T-helper 1 cell (primary cell): ENCODE data around the gene DDX60.
"Not testable (repeated sequence)": the region's sequence is repeated elsewhere in the genome, so short reads cannot be mapped to it uniquely, and the experiment has no call there.

ENCODE experiments used
- DNase-seq, 5 donors: peaks; one replicate each; pipeline ENCODE4 v3.0.0-alpha.2; 2012 to 2020

Gene DDX60

DNA sequence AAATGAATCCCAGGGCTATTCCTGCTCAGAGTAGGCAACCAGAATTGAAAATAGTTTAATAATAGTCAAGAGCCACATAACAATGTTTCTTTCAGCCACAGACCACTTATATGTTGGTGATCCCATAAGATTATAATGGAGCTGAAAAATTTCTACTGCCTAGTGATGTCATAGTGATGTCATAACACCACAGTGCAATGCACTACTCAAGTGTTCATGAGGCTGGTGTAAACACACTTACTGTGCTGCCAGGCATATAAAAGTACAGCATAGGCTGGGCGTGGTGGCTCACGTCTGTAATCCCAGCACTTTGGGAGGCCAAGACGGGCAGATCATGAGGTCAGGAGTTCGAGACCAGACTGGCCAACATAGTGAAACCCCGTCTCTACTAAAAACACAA lies 15.1 kb downstream of the DDX60 start:
- DNase-seq: not testable (repeated sequence)

DNA sequence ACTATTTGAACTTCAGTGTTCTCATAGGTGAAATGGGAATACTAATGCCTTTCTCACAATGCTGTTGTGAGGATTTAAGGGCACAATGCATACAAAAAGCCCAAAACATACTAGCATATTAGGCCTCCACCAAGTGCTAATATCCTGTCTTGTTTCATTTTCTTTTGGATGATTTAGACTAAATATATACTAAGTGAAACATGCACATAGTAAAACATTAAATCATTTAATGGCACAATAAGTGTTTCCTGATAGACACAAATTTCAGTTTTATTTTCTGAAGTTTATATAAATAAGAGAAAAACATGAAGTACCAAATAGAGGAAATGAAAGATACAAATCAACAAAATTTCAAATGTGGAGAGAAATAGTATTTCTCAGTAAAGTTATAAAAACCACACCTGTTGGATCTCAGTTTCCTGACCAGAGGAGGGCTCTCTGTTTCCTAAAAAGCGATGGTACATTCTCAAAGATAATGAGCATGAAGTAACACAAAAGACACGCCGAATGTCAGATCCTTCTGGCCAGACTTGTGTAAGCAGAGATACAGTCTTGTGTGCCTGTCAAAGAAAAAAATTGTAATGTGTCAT lies 25.1 kb downstream of the DDX60 start:
- no peak for DNase-seq

DNA sequence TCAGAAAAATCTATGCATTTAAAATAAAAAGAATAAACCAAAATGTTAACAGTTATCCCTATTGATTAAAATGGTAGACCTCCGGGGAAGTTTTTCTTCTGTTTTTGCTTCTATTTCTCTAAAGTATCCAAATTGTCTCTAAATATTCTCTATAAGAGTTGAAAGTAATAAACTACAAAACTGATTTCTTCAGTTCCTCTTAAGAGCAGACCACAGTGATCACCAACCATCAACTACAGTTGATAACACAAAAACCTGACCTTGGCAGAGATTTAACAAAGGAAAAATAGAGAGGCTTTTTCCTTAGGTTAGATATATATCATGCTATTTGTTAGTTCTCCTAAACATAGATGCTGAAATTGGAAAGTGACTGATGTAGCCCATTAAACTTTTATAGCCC lies 27.3 kb downstream of the DDX60 start:
- no peak for DNase-seq

DNA sequence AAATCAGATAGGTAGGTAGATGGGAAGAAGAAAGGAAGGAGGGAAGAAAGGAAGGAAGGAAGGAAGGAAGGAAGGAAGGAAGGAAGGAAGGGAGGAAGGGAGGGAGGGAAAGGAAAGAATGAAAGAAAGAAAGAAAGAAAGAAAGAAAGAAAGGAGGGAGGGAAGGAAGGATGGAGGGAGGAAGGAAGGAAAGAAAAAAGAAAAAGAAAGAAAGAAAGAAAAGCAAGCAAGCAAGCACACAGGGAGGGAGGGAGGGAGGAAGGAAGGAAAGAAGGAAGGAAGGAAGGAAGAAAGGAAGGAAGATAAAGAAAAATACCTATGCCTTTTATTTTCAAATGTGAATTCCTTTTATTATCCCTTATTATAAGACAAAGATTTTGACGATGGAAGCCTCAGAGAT lies 32.7 kb downstream of the DDX60 start:
- not testable (repeated sequence) for DNase-seq

- no peak for DNase-seq
Observed at GRCh38 chr4:168279556-168279955, 39.0 kb downstream of the DDX60 start.

- no peak for DNase-seq
Observed at GRCh38 chr4:168275836-168276235, 42.7 kb downstream of the DDX60 start.

GRCh38 chr4:168274871-168275270 lies 43.7 kb downstream of the DDX60 start:
- DNase-seq: no peak

DNA sequence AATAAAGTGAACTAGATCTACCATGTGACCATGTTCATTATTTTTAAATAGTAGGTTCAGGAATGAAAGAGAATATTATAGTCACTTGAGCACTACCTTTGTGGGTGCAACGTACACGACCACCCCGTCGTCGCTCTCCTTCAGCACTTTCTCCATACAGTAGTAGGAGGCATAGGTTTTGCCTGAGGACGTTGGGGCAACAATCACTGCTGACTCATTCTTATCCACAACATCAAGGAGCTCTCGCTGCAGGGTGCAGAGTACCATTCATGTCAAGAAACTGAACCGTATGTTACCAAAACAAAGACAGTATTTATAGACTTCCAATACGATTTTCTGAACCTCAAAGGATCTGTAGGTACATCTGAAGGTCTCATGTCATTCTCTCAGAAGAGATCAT lies 44.7 kb downstream of the DDX60 start:
- DNase-seq: no peak

GRCh38 chr4:168272488-168272887 lies 46.1 kb downstream of the DDX60 start:
- DNase-seq: no peak

GRCh38 chr4:168269896-168270295 lies 48.7 kb downstream of the DDX60 start:
- no peak for DNase-seq

GRCh38 chr4:168265327-168265726 lies 53.2 kb downstream of the DDX60 start:
- no peak for DNase-seq

- no peak for DNase-seq
Observed at GRCh38 chr4:168264903-168265302, 53.6 kb downstream of the DDX60 start.

- no peak for DNase-seq
Observed at GRCh38 chr4:168263039-168263438, 55.5 kb downstream of the DDX60 start.

GRCh38 chr4:168259096-168259495 lies 59.5 kb downstream of the DDX60 start:
- DNase-seq: no peak

- no peak for DNase-seq
Observed at GRCh38 chr4:168257768-168258167, 60.8 kb downstream of the DDX60 start.

GRCh38 chr4:168248176-168248710 lies 70.3 kb downstream of the DDX60 start:
- DNase-seq: no peak

DNA sequence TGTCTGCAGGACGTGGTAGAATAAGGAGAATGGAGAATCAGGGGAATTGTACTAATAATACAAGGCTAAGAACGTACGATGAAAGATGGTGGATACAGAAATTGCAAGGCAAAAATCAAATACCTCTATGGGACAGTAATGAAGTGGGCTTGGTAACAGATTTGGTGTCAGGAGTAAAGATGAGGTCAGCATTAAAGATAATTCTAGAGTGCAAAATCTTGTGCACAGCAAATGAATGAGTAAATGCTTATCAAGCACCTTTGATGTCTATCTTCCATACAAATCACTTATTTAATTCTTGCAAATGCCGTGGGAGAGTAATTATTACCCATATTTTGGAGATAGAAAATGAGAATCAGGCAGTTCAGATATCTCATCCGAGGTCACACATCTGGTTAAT lies 70.9 kb downstream of the DDX60 start:
- DNase-seq: no peak

DNA sequence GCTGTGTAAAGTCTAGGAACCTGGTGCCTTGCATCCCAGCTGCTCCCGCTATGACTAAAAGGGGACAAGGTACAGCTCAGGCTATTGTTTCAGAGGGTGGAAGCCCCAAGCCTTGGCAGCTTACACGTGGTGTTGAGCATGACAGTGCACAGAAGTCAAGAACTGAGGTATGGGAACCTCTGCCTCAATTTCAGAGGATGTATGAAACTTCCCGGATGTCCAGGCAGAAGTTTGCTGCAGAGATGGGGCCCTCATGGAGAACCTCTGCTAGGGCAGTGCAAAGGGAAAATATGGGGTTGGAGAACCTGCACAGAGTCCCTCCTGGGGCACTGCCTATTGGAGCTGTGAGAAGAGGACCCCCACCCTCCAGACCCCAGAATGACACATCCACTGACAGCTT lies 76.6 kb downstream of the DDX60 start:
- no peak for DNase-seq

GRCh38 chr4:168240821-168241220 lies 77.7 kb downstream of the DDX60 start:
- DNase-seq: no peak

DNA sequence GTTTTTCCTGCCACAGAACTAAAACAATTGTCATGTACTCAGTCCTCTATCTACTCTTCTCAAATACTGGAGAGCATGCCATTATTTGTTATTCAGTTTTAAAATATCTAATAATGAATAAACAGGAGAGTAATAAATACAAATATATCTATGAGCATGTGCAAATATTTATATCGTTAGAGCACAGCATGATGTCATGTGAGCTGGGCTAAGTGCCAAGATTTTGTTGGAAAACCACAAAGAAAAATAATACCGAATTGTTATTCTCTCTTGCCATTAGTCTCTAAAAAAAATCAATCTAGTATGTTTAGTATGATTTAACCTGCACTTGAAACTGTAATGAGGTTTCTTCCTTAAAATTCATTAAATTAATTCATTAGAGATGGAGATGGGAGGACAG lies 97.3 kb downstream of the DDX60 start:
- DNase-seq: no peak

DNA sequence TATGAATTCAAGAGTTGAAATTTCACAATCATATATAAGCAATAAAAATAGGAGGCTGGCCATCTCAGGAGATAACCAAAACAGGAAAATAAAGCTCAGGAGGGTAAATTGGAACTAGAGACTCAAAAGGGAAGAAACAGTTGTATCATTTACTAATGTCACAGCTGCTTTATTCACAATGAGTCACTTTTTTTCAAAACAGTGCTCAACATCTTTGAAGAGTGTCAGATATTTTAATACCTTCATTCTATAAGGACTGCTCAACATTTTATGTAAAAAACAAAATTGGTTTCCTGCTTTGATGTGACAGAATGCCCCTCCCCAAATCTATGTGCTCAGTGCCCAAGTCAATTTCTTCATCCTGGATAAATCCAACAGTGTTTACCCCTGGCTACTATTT lies 97.7 kb downstream of the DDX60 start:
- DNase-seq: no peak

DNA sequence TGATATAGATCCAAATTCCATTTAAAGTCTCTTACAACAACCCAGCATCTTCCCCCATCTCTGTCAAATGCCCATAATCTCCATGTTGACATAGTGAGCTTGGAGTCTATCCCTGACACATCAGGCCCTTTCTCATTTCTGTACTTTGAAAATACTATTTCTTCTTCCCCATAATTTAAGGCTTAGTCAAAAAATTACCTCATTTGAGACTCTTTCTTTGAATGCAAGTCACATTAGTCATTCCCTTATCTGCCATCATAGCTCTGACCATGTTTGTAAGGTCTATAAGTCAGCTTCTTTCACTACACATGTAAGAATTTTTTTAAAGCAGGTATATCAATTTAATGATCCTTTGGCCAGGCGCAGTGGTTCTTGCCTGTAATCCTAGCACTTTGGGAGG lies 99.9 kb downstream of the DDX60 start:
- peak in 1 of 5 donors; percentile 0 for DNase-seq

DNA sequence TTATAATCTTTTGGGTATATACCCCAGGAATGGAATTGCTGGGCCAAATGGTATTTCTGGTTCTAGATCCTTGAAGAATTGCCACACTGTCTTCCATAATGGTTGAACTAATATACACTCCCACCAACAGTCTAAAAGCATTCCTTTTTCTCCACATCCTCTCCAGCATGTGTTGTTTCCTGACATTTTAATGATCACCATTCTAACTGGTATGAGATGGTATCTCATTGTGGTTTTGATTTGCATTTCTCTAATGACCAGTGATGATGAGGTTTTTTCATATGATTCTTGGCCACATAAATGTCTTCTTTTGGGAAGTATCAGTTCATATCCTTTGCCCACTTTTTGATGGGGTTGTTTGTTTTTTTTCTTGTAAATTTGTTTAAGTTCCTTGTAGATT lies 105.0 kb downstream of the DDX60 start:
- not testable (repeated sequence) for DNase-seq

GRCh38 chr4:168212656-168213055 lies 105.9 kb downstream of the DDX60 start:
- DNase-seq: no peak

DNA sequence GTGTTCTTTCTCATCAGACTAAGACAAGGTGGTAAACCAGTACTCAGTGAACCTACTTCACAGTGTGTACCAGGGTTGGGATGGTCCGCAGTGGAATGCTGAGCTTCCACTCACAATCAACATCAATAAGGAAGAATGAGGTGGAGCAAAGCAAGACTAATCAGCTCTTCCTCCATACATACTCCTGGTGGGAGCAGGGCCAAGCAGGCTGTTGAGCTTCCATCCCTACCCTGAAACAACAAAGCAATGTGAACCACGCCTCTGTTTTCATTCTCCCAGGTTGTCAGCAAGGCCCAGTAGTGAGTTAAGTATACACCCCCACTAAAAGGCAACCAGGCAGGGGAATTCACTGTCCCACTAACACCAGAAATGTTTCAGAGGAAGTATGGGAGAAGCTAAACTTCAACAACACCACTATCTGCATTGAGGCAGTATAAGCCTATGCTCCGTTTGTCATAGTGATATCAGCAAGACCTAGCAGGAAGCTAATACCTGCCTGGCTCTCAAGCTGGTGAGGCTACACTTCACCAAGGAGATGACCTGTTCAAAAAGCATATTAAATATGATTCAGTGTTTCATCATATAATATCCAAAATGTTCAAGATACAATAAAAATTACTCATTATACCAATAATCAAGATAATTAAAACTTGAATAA lies 109.5 kb downstream of the DDX60 start:
- no peak for DNase-seq
